Stimulated activated CD8-positive, alpha-beta memory T cell treated with anti-CD3 and anti-CD28 coated beads, Interleukin-15, amount 100 ng/mL, for 24 hours (primary cell): ENCODE results near the gene BMP7.
"Not testable (repeated sequence)": the region's sequence is repeated elsewhere in the genome, so short reads cannot be mapped to it uniquely, and the experiment has no call there.

Experiments
- DNase-seq: peaks from one replicate; pipeline ENCODE4 v3.0.0-alpha.2; 2020; ENCODE audit warnings: low read depth

Gene BMP7

GRCh38 chr20:57249073-57249472, 17.4 kb downstream of the BMP7 start:
- DNase-seq = no peak

DNA sequence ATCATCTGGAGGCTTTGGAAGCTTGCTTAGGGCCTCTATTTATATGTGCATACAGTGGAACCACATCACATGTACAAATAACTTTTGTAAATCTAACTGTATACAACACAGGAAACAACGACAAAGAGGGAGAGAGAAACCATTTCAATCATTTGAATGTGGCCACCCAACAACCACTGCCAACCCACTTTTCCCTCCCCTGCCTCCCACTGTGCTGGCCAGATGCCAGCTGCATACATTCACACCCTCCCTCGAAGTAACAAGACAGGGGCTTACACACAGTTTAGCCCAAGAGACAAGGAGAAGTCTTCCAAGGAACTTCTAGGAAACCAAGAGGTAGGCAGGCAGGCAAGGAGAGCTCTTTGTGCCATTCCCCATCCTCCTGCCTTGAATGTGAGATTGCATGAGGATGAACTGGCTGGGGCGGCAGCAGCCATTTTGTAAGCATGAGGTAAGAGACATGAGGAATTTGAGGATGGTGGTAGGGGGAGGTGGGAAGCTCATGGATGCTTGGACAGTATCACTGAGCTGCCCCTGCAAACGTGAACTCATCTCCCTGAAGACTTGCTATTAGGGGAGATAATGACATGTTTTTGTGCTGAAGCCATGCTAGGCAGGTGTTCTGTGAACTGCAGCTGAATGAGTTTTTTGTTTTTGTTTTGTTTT, 18.2 kb downstream of the BMP7 start:
- no peak for DNase-seq

GRCh38 chr20:57247292-57247965, 19.0 kb downstream of the BMP7 start:
- DNase-seq = no peak

DNA sequence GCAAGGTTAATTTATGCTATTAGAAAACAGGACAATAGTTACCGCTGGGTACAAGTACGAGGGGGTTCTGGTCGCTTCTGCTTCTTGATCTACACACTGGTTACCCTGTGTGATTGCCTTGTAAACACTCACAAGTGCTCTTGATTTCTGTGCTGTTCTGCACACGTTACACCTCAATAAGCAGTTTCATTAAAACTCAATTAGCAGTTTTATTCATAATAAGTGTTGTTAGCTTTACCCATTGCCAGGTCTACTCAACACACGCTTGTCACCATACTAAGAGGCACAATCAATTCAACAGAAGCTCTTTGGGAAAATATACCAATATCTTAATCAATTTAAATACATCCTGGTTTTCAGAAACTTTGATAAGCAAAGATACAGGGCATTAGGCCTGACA, 20.4 kb downstream of the BMP7 start:
- no peak for DNase-seq

GRCh38 chr20:57244627-57245214, 21.7 kb downstream of the BMP7 start:
- no peak for DNase-seq

DNA sequence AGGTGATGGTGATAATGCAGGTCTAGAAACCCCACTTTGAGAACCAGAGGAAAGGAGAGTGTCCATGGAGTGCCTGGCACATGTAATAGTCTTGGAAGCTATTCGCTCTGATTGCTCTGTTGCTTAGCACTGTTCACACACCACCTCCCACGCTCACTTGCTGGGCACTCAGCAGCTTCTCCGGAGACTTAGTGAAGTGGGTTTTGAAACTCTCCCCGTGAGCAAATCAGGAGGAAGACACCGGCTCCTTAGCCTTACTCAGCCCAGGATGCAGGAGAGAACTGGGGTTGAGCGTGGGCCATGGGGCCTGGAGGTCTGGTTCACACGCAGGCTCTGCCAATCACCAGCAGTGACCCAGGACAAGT, 22.2 kb downstream of the BMP7 start:
- DNase-seq = no peak

- no peak for DNase-seq
Measured at GRCh38 chr20:57243480-57244220, 22.8 kb downstream of the BMP7 start.

DNA sequence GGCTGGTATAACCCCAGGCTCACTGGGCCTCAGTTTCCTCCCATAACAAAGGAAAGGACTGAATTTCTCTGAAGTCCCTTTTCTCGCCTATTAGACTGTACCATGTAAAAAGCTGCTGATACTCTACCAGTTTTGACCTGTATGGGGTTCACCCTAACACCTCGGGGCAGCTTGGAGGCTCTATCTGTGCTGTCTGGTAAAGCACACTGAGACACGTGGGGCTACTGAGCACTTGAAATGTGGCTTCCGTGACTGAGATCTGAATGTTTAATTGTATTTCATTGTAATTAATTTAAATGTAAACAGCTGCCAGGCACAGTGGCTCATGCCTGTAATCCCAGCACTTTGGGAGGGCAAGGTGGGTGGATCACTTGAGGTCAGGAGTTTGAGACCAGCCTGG, 24.0 kb downstream of the BMP7 start:
- no peak for DNase-seq

GRCh38 chr20:57241363-57241991, 25.0 kb downstream of the BMP7 start:
- no peak for DNase-seq

DNA sequence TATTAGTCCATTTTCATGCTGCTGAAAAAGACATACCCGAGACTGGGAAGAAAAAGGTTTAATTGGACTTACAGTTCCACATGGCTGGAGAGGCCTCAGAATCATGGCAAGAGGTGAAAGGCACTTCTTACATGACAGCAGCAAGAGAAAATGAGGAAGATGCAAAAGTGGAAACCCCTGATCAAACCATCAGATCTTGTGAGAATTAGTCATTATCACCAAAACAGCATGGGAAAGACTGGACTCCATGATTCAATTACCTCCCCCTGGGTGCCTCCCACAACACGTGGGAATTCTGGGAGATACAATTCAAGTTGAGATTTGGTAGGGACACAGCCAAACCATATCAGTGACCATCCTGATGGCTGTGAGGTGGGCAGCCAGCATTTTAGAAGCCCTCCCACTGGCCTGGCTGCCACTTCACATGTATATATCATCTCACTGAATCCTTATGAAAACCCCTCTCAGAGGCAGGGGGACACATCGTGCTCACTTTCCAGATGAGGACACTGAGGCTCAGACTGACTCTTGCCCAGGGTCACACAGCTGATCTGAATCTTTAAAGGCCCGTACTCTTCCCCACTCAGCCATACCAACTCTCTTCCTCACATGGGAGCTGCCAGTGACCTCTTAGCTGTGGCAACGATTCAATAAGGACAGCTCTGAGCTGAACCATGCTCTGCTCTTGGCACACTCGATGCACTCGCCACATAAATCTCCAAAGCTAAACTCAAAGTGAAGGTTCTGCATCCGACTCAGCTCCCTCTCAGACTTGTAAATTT, 25.7 kb downstream of the BMP7 start:
- no peak for DNase-seq

GRCh38 chr20:57239725-57240124, 26.7 kb downstream of the BMP7 start:
- DNase-seq = not testable (repeated sequence)

DNA sequence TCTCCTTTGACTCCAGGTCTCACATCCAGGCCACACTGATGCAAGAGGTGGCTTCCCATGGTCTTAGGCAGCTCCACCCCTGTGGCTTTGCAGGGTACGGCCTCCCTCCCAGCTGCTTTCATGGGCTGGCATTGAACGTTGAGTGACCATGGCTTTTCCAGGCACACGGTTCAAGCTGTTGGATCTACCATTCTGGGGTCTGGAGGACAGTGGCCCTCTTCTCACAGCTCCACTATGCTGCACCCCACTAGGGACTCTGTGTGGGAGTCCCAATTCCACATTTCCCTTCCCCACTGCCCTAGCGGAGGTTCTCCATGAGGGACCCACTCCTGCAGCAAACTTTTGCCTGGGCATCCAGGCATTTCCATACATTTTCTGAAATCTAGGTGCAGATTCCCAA, 27.1 kb downstream of the BMP7 start:
- DNase-seq = not testable (repeated sequence)

- DNase-seq = no peak
Measured at GRCh38 chr20:57238089-57238488, 28.4 kb downstream of the BMP7 start.

GRCh38 chr20:57237585-57237953, 28.9 kb downstream of the BMP7 start:
- no peak for DNase-seq

GRCh38 chr20:57236813-57237584, 29.4 kb downstream of the BMP7 start:
- no peak for DNase-seq

GRCh38 chr20:57234556-57235251, 31.7 kb downstream of the BMP7 start:
- no peak for DNase-seq

DNA sequence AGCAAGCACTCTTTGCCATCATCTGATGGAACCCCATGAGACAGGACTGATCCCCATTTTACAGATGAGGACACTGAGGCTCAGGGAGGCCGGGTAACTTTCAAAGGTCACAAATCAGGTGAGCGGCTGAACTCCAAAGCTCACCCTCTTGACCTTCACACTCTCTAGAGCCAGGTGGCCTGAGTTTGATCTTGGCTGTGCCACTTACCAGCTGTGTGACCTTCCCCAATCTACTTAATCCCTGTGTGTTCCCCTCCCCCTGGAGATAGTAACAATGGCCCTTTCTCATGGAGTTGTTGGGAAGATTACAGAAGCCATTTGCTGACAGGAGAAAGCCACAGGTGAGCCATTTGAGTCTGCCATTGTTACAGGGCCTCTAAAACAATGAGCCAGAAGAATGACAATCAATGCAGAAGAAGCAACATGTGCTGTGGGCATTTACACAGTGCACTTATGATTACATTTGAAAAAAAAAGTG, 34.5 kb downstream of the BMP7 start:
- no peak for DNase-seq

- no peak for DNase-seq
Measured at GRCh38 chr20:57231161-57231560, 35.3 kb downstream of the BMP7 start.

GRCh38 chr20:57230247-57230646, 36.2 kb downstream of the BMP7 start:
- DNase-seq = no peak

DNA sequence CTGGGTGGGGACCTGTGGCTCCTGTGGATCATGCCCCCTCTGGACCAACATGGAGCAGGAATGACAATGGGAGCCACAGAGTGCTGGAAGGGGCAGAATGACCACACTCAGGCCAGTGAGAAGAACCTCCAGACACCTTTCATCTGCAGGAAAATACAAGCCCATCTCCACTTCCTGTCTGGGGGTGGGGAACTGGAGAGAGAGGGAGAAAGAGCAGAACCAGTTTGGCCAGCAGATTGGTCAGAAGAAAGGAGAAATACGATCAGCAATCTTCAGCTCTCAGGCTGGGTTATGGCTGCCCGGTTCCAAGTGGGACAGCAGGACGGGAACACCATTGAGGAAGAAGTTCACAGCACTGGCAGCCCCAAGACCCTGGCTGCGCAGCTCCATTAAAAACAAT, 37.0 kb downstream of the BMP7 start:
- DNase-seq = no peak
